Endodermal cell (in vitro differentiated cells): Measurements from ENCODE around the gene FBXO5. TPM values are rescaled to one million over a fixed set of nuclear protein-coding genes. Genes with fewer than 3 reads are reported as not detected.
"Not testable (repeated sequence)": the region's sequence is repeated elsewhere in the genome, so short reads cannot be mapped to it uniquely, and the experiment has no call there.

Experiments used
- DNase-seq: peaks from one replicate; pipeline ENCODE4 v3.0.0-alpha.2; 2017
- H3K27ac ChIP-seq: 2 replicates; pipeline ENCODE4 v1.5.1; 2013; ENCODE audit warnings: mild to moderate bottlenecking, low read depth, low read length, moderate library complexity
- H3K27me3 ChIP-seq: 2 replicates; pipeline ENCODE4 v1.6.1; 2013; ENCODE audit warnings: mild to moderate bottlenecking, low read length, moderate library complexity; ENCODE audit not compliant: insufficient read depth, control insufficient read depth, poor library complexity, severe bottlenecking
- H3K36me3 ChIP-seq: 2 replicates; pipeline ENCODE4 v1.7.0; 2013; ENCODE audit warnings: mild to moderate bottlenecking, low read length, moderate library complexity; ENCODE audit not compliant: control insufficient read depth, insufficient read depth
- H3K4me1 ChIP-seq: one replicate; pipeline ENCODE4 v1.7.0; 2013; ENCODE audit warnings: low read length; ENCODE audit not compliant: control insufficient read depth, insufficient read depth
- H3K4me3 ChIP-seq: 2 replicates; pipeline ENCODE4 v1.5.1; 2013; ENCODE audit warnings: mild to moderate bottlenecking, low read length, moderate library complexity
- H3K9ac ChIP-seq: 2 replicates; pipeline ENCODE4 v1.6.1; 2013; ENCODE audit warnings: mild to moderate bottlenecking, low read length, moderate library complexity; ENCODE audit not compliant: poor library complexity, severe bottlenecking; ENCODE audit errors: extremely low read depth
- H3K9me3 ChIP-seq: 2 replicates; pipeline ENCODE4 v1.6.1; 2013; ENCODE audit warnings: mild to moderate bottlenecking, low read length, moderate library complexity; ENCODE audit not compliant: control insufficient read depth
- H3K27ac Mint-ChIP-seq: 2 replicates; pipeline ENCODE4 v1.8.0; 2020; ENCODE audit warnings: mixed read lengths
- H3K27me3 Mint-ChIP-seq: 2 replicates; pipeline ENCODE4 v1.8.0; 2021; ENCODE audit warnings: mild to moderate bottlenecking, mixed read lengths; ENCODE audit not compliant: insufficient read depth
- H3K36me3 Mint-ChIP-seq: 2 replicates; pipeline ENCODE4 v1.8.0; 2020; ENCODE audit warnings: low read depth, mixed read lengths
- H3K4me1 Mint-ChIP-seq: 2 replicates; pipeline ENCODE4 v1.8.0; 2020; ENCODE audit warnings: mixed read lengths
- H3K4me3 Mint-ChIP-seq: 2 replicates; pipeline ENCODE4 v1.8.0; 2020; ENCODE audit warnings: mild to moderate bottlenecking, moderate library complexity, mixed read lengths
- H3K9me3 Mint-ChIP-seq: 2 replicates; pipeline ENCODE4 v1.8.0; 2020; ENCODE audit warnings: mild to moderate bottlenecking, mixed read lengths
- WGBS, 2 experiments: methylation state at CpG; one replicate each; pipeline versions ENCODE4 v1.1.5 to v1.1.7; 2013; ENCODE audit warnings: missing lambda C conversion rate in 2 of 2, mixed read lengths in 1 of 2; ENCODE audit not compliant: insufficient coverage in 1 of 2, insufficient read length in 1 of 2; 5-methylcytosine and 5-hydroxymethylcytosine counted together
- total RNA-seq, 2 donors: library from RNA; stranded (reverse); fragmentation: NEBNext Ultra II Directional in 1 of 2; extraction: Animal tissue kit (Norgen Biotek cat#: 25700) in 1 of 2; gene quantifications; 2 replicates in 1 of 2; 3 replicates in 1 of 2; pipeline ENCODE4 v1.2.1, GENCODE V29; 2021
- TF ChIP-seq, protein P1 (sequence below): fragments of 200-600 bp; sonication (generic); conservative IDR thresholded peaks from 2 replicates; pipeline ENCODE4 v1.5.0; 2021; ENCODE audit warnings: antibody characterized with exemption, mild to moderate bottlenecking

FBXO5 gene
- total RNA-seq, 2 donors from 2014 or later = 39.8 to 71.6 TPM

DNA sequence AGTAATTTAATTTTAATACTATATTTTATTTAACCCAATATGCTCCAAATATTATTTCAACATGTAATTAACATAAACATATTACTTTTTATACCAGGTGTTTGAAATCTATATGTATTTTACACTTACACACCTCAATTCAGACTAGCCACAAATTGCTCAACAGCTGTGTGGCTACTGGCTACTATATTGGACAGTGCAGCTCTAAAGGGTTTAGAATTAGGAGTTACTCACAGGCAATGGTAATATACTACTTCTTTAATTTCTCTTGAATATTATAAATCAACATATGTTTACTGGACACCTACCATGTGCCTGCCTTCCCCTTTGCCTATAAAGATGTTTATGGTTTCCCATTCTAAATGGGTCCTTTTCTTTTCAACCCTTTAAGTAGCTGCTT lies 17.4 kb upstream of the FBXO5 start:
- Mint-ChIP-seq H3K9me3 (no peaks in the 10 kb centered on the region), H3K4me3 (peak overlapping the region; percentile 95), H3K27ac (no peak overlapping the region), H3K27me3 (no peaks in the 10 kb centered on the region), H3K4me1 (peaks cover 27% of the 10 kb centered on the region), H3K36me3 (peaks cover 19% of the 10 kb centered on the region)
- Histone ChIP-seq H3K4me1 (no peaks in the 10 kb centered on the region), H3K9me3 (no peaks in the 10 kb centered on the region), H3K27ac (no peak overlapping the region), H3K36me3 (peaks cover 43% of the 10 kb centered on the region), H3K9ac (no peak overlapping the region), H3K4me3 (peak overlapping the region; percentile 92), H3K27me3 (no peaks in the 10 kb centered on the region)
- TF ChIP-seq, protein P1, sequence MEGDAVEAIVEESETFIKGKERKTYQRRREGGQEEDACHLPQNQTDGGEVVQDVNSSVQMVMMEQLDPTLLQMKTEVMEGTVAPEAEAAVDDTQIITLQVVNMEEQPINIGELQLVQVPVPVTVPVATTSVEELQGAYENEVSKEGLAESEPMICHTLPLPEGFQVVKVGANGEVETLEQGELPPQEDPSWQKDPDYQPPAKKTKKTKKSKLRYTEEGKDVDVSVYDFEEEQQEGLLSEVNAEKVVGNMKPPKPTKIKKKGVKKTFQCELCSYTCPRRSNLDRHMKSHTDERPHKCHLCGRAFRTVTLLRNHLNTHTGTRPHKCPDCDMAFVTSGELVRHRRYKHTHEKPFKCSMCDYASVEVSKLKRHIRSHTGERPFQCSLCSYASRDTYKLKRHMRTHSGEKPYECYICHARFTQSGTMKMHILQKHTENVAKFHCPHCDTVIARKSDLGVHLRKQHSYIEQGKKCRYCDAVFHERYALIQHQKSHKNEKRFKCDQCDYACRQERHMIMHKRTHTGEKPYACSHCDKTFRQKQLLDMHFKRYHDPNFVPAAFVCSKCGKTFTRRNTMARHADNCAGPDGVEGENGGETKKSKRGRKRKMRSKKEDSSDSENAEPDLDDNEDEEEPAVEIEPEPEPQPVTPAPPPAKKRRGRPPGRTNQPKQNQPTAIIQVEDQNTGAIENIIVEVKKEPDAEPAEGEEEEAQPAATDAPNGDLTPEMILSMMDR = no peak
- DNase-seq = no peak

DNA sequence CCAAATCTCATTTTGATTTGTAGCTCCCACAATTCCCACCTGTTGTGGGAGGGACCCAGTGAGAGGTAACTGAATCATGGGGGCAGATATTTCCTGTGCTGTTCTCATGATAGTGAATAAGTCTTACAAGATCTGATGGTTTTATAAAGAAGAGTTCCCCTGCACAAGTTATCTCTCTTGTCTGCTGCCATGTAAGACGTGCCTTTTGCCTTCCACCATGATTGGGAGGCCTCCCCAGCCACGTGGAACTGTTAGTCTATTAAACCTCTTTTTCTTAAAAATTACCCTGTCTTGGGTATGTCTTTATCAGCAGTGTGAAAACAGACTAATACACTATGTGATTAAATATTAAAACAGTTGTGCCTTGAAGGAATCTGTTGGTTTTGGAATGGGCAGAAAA lies 16.7 kb upstream of the FBXO5 start:
- DNase-seq, H3K27me3 ChIP-seq, H3K27ac ChIP-seq, H3K9ac ChIP-seq, H3K4me3 Mint-ChIP-seq, H3K9me3 Mint-ChIP-seq, H3K4me1 ChIP-seq, H3K9me3 ChIP-seq, H3K27me3 Mint-ChIP-seq, H3K27ac Mint-ChIP-seq: not testable (repeated sequence)
- Mint-ChIP-seq H3K4me1 (peaks cover 27% of the 10 kb centered on the region), H3K36me3 (peaks cover 22% of the 10 kb centered on the region)
- Histone ChIP-seq H3K36me3 (peaks cover 49% of the 10 kb centered on the region), H3K4me3 (peak overlapping the region; percentile 63)
- WGBS, 2 experiments = 86 to 100% methylated on average over 1 to 2 of the region's 2 CpGs

DNA sequence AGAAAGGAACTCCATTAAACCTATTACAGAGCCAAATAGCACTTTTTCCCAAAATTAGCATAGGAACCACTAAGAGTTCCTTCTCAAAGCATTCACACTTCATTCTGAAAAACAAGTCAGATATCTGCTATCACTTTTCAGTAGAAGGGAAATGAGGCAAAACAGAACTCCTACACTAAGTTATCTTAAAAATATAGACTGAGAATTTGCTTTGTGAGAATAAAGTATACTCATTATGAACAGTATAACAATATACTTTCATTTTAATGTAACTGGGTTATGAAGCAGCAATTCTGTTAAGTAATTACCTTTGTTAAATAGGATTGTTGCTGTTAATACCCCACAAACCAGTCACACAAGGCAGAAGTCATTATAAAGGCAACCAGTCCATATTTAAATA lies 11.0 kb upstream of the FBXO5 start:
- Mint-ChIP-seq H3K9me3 (no peaks in the 10 kb centered on the region), H3K27me3 (no peaks in the 10 kb centered on the region), H3K4me3 (no peak overlapping the region), H3K27ac (no peak overlapping the region), H3K4me1 (peaks cover 7% of the 10 kb centered on the region), H3K36me3 (peaks cover 49% of the 10 kb centered on the region)
- H3K9ac ChIP-seq = no peak overlapping the region
- no peak overlapping the region for H3K4me3 ChIP-seq
- no peak for DNase-seq
- H3K27ac ChIP-seq = no peak overlapping the region
- H3K4me1 ChIP-seq = no peaks in the 10 kb centered on the region
- H3K27me3 ChIP-seq = no peaks in the 10 kb centered on the region
- TF ChIP-seq, protein P1 = no peak
- H3K9me3 ChIP-seq = no peaks in the 10 kb centered on the region
- H3K36me3 ChIP-seq = peaks cover 80% of the 10 kb centered on the region

DNA sequence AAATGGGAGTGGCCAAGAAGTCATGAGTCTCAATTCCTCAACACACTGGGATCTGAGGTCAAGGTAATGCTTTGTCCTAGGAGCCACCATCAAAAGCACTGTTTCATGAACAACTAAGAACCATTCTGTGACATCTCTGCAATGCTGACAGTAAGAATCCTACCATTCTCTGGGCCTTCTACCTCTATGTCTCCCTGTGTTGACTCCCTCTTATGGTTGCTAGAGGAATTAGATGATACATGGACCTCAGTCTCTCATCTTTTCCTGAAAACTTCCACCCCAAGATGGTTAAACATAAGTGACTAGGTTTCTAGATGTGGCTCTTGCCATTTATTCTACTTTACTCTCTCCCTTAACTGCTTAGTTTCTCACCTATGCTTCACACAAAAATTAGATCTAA lies 10.6 kb upstream of the FBXO5 start:
- Histone ChIP-seq H3K4me1 (no peaks in the 10 kb centered on the region), H3K9me3 (no peaks in the 10 kb centered on the region), H3K9ac (no peak overlapping the region), H3K27me3 (no peaks in the 10 kb centered on the region), H3K36me3 (peaks cover 78% of the 10 kb centered on the region), H3K27ac (no peak overlapping the region), H3K4me3 (no peak overlapping the region)
- no peak for DNase-seq
- Mint-ChIP-seq H3K4me3 (no peak overlapping the region), H3K27ac (no peak overlapping the region), H3K9me3 (no peaks in the 10 kb centered on the region), H3K27me3 (no peaks in the 10 kb centered on the region), H3K36me3 (peaks cover 49% of the 10 kb centered on the region), H3K4me1 (peaks cover 7% of the 10 kb centered on the region)
- TF ChIP-seq, protein P1 = peak; percentile 60
